ENCODE measurements around the gene RPN2. TPM values are rescaled to one million over a fixed set of nuclear protein-coding genes. Genes with fewer than 3 reads are reported as not detected.

The RPN2 gene
- polyA plus RNA-seq, 1 donor (not counting 4 experiments of a cell fraction or from before 2014, with no cell fraction given), result 220 TPM

- no peak for FAIRE-seq
- Histone ChIP-seq H3K9me3 (ENCODE audit: control insufficient read depth, low read depth, low read length) (no peaks in the 10 kb centered on the region), H3K4me2 (ENCODE audit: control insufficient read depth, extremely low read depth, insufficient read depth, low read depth, low read length) (no peak overlapping the region), H3K4me3 (ENCODE audit: control insufficient read depth in 2 of 3, extremely low read depth in 1 of 3, insufficient read depth in 2 of 3, low read depth in 1 of 3, low read length in 3 of 3) (no peak overlapping the region), H3K36me3 (ENCODE audit: control insufficient read depth in 2 of 2, extremely low read depth in 1 of 2, insufficient read depth in 2 of 2, low read length in 2 of 2) (peaks cover 27 to 60% of the 10 kb centered on the region in 2 experiments), H3K27ac (ENCODE audit: control insufficient read depth, insufficient read depth, low read length) (no peak overlapping the region), H3K27me3 (ENCODE audit: control insufficient read depth, extremely low read depth, insufficient read depth, low read length) (no peaks in the 10 kb centered on the region), H4K20me1 (ENCODE audit: control insufficient read depth, extremely low read depth, insufficient read depth, low read length) (peaks cover 3% of the 10 kb centered on the region), H3K9me1 (ENCODE audit: control insufficient read depth, extremely low read depth, insufficient read depth, low read length) (peaks cover 2% of the 10 kb centered on the region), H3K4me1 (ENCODE audit: control insufficient read depth, extremely low read depth, insufficient read depth, low read length) (peaks cover 18% of the 10 kb centered on the region), H3K79me2 (ENCODE audit: control insufficient read depth, insufficient read depth, low read length) (no peaks in the 10 kb centered on the region), H3K9ac (ENCODE audit: control insufficient read depth, extremely low read depth, insufficient read depth, low read length) (no peak overlapping the region), H2AFZ (ENCODE audit: control insufficient read depth, low read length) (no peak overlapping the region)
- dilution Hi-C loops (cut with MboI; ENCODE audit: extremely low pct_ligation_motif_present, low sequenced_read_pairs), result no loop called here
- no peak for DNase-seq (ENCODE audit: low read depth, low spot score)
- TF ChIP-seq EZH2 (IDR thresholded peaks at IDR 0.05; ENCODE audit: low read length), result no peak
- TF ChIP-seq, protein P1, sequence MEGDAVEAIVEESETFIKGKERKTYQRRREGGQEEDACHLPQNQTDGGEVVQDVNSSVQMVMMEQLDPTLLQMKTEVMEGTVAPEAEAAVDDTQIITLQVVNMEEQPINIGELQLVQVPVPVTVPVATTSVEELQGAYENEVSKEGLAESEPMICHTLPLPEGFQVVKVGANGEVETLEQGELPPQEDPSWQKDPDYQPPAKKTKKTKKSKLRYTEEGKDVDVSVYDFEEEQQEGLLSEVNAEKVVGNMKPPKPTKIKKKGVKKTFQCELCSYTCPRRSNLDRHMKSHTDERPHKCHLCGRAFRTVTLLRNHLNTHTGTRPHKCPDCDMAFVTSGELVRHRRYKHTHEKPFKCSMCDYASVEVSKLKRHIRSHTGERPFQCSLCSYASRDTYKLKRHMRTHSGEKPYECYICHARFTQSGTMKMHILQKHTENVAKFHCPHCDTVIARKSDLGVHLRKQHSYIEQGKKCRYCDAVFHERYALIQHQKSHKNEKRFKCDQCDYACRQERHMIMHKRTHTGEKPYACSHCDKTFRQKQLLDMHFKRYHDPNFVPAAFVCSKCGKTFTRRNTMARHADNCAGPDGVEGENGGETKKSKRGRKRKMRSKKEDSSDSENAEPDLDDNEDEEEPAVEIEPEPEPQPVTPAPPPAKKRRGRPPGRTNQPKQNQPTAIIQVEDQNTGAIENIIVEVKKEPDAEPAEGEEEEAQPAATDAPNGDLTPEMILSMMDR (optimal IDR thresholded peaks at IDR 0.05 in 1 of 3, IDR thresholded peaks at IDR 0.05 in 1 of 3, conservative IDR thresholded peaks at IDR 0.05 in 1 of 3; ENCODE audit: extremely low read depth in 1 of 3, insufficient read depth in 2 of 3, low read length in 3 of 3), result no peak
Observed at GRCh38 chr20:37226889-37227288, 47.8 kb downstream of the RPN2 start.

- DNase-seq (ENCODE audit: low read depth, low spot score) (no peak), FAIRE-seq (no peak)
- Histone ChIP-seq H3K36me3 (ENCODE audit: control insufficient read depth in 2 of 2, extremely low read depth in 1 of 2, insufficient read depth in 2 of 2, low read length in 2 of 2) (peaks cover 33 to 66% of the 10 kb centered on the region in 2 experiments), H3K79me2 (ENCODE audit: control insufficient read depth, insufficient read depth, low read length) (no peaks in the 10 kb centered on the region), H3K27ac (ENCODE audit: control insufficient read depth, insufficient read depth, low read length) (no peak overlapping the region), H4K20me1 (ENCODE audit: control insufficient read depth, extremely low read depth, insufficient read depth, low read length) (peaks cover 3% of the 10 kb centered on the region), H3K9me3 (ENCODE audit: control insufficient read depth, low read depth, low read length) (no peaks in the 10 kb centered on the region), H3K9ac (ENCODE audit: control insufficient read depth, extremely low read depth, insufficient read depth, low read length) (no peak overlapping the region), H2AFZ (ENCODE audit: control insufficient read depth, low read length) (no peak overlapping the region), H3K4me1 (ENCODE audit: control insufficient read depth, extremely low read depth, insufficient read depth, low read length) (peaks cover 18% of the 10 kb centered on the region), H3K27me3 (ENCODE audit: control insufficient read depth, extremely low read depth, insufficient read depth, low read length) (no peaks in the 10 kb centered on the region), H3K9me1 (ENCODE audit: control insufficient read depth, extremely low read depth, insufficient read depth, low read length) (peaks cover 2% of the 10 kb centered on the region), H3K4me2 (ENCODE audit: control insufficient read depth, extremely low read depth, insufficient read depth, low read depth, low read length) (no peak overlapping the region), H3K4me3 (ENCODE audit: control insufficient read depth in 2 of 3, extremely low read depth in 1 of 3, insufficient read depth in 2 of 3, low read depth in 1 of 3, low read length in 3 of 3) (no peak overlapping the region)
- dilution Hi-C loops (cut with MboI; ENCODE audit: extremely low pct_ligation_motif_present, low sequenced_read_pairs), result no loop called here
- TF ChIP-seq EZH2 (IDR thresholded peaks at IDR 0.05; ENCODE audit: low read length), result no peak
- TF ChIP-seq, protein P1 (optimal IDR thresholded peaks at IDR 0.05 in 1 of 3, IDR thresholded peaks at IDR 0.05 in 1 of 3, conservative IDR thresholded peaks at IDR 0.05 in 1 of 3; ENCODE audit: extremely low read depth in 1 of 3, insufficient read depth in 2 of 3, low read length in 3 of 3), result no peak
Observed at GRCh38 chr20:37228082-37228481, 49.0 kb downstream of the RPN2 start.

Measured in keratinocyte (primary cell).